Lung (tissue), 12 donors: ENCODE data around the gene NCKAP5L. TPM values are rescaled to one million over a fixed set of nuclear protein-coding genes. Genes with fewer than 3 reads are reported as not detected.

ENCODE experiments used
- ATAC-seq: fragments of 200-7000 bp; cut with Tn5 transposase; one replicate; pipeline ENCODE4 v1.9.1; 2020; ENCODE audit warnings: moderate number of reproducible peaks; ENCODE audit not compliant: insufficient read depth, low FRiP score
- DNase-seq, 3 donors: peaks; one replicate each; pipeline ENCODE4 v3.0.0-alpha.2; 2013 to 2017
- H3K27ac ChIP-seq, 2 donors: one replicate each; pipeline ENCODE4 v1.5.1; 2013; ENCODE audit warnings: mild to moderate bottlenecking in 2 of 2, moderate library complexity in 2 of 2, control low read depth in 1 of 2, inconsistent platforms in 1 of 2, low read depth in 1 of 2, low read length in 1 of 2
- H3K27me3 ChIP-seq, 3 donors: one replicate each; pipeline ENCODE4 v1.5.1; 2013; ENCODE audit warnings: low read length in 2 of 3; ENCODE audit not compliant: control insufficient read depth in 3 of 3, insufficient read depth in 3 of 3
- H3K36me3 ChIP-seq, 4 donors: one replicate each; pipeline ENCODE4 v1.5.1; 2013; ENCODE audit warnings: low read length in 4 of 4, mild to moderate bottlenecking in 1 of 4, moderate library complexity in 1 of 4; ENCODE audit not compliant: control insufficient read depth in 4 of 4, insufficient read depth in 4 of 4
- H3K4me1 ChIP-seq, 5 donors: one replicate each; pipeline ENCODE4 v1.5.1; 2013; ENCODE audit warnings: low read length in 5 of 5, mild to moderate bottlenecking in 2 of 5, moderate library complexity in 1 of 5; ENCODE audit not compliant: control insufficient read depth in 5 of 5, insufficient read depth in 5 of 5
- H3K4me3 ChIP-seq: one replicate; pipeline ENCODE4 v1.5.1; 2013; ENCODE audit warnings: mild to moderate bottlenecking, control low read depth, moderate library complexity
- H3K9ac ChIP-seq, 2 donors: one replicate each; pipeline ENCODE4 v1.5.1; 2013; ENCODE audit warnings: low read length in 2 of 2, control low read depth in 1 of 2; ENCODE audit not compliant: insufficient read depth in 1 of 2
- H3K9me3 ChIP-seq, 4 donors: one replicate each; pipeline ENCODE4 v1.5.1; 2013; ENCODE audit warnings: low read length in 3 of 4, mild to moderate bottlenecking in 1 of 4, moderate library complexity in 1 of 4; ENCODE audit not compliant: control insufficient read depth in 4 of 4, insufficient read depth in 3 of 4
- WGBS, 2 donors: extraction: QIAGEN DNeasy Blood & Tissue Kit; methylation state at CpG; one replicate each; pipeline ENCODE4 v1.1.7; 2013; 5-methylcytosine and 5-hydroxymethylcytosine counted together
- polyA plus RNA-seq, 2 donors: library from polyadenylated mRNA; stranded (reverse); fragments of 200-250 nt; gene quantifications; one replicate each; pipeline ENCODE4 v1.2.1, GENCODE V29; 2013
- total RNA-seq, 2 donors: library from RNA; depleted of rRNA in 1 of 2; stranded (reverse); fragments of >200 nt in 1 of 2; gene quantifications; one replicate each; pipeline ENCODE4 v1.2.1, GENCODE V29; 2014 to 2021
- TF ChIP-seq, protein P1 (sequence below): IDR thresholded peaks from 2 replicates; pipeline ENCODE4 v1.5.1; 2012; ENCODE audit warnings: mild to moderate bottlenecking; ENCODE audit errors: control extremely low read depth, extremely low read depth
- donor health status: control.
- donor health status: control.
- donor health status: Bipolar disorder and iron deficiency.
- donor health status: healthy.
- donor health status: DM: yes; HTN: yes; CAD: no.

NCKAP5L gene
- total and polyA plus RNA-seq, 4 donors: 15.7 to 30.8 (median 20.1) TPM

DNA sequence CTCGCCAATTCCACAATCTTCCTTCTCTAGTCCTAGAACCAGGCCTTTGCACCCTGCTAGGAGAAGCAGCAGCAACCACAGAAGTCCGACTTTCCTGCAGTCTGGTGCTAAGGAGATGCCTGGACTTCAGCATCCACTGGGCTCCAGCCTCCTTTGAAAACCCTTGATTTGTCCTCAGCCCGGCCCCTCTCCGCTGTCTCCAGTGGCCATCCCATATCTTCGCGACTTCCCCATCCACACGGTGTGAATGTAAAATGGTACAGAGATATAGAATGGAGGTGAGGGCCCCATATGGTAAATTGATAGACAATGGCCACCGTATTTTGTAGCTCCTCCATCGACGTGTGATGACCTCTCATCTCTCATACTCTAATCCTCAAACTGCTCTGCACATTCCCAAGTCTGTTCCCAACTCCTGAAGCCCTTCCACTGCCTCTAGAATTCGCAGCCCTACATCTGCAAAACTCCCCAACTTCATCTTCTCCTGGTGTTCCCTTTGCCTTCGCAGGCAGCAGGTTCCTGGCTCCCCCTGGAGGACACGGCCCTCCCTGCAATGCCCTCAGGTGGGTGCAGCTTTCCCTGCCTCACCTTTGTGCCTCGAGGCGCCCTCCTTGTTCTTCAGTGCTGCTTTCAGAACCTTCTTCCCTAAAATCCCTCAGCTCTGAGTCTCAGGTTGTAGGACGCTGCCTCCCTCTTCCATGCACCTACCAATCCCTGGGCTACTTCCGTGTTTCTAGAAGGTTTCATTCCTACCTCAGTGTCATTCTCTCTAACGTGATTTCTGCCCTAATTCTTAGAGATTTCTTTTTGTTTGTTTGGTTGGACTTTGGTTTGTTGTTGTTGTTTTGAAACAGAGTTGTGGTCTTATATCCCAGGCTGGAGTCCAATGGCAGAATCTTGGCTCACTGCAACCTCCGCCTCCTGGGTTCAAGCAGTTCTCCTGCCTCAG is 50.1 kb downstream of the NCKAP5L start:
- 55 to 58% methylated on average over 19 of the region's 19 CpGs for WGBS, 2 donors
- TF ChIP-seq, protein P1, sequence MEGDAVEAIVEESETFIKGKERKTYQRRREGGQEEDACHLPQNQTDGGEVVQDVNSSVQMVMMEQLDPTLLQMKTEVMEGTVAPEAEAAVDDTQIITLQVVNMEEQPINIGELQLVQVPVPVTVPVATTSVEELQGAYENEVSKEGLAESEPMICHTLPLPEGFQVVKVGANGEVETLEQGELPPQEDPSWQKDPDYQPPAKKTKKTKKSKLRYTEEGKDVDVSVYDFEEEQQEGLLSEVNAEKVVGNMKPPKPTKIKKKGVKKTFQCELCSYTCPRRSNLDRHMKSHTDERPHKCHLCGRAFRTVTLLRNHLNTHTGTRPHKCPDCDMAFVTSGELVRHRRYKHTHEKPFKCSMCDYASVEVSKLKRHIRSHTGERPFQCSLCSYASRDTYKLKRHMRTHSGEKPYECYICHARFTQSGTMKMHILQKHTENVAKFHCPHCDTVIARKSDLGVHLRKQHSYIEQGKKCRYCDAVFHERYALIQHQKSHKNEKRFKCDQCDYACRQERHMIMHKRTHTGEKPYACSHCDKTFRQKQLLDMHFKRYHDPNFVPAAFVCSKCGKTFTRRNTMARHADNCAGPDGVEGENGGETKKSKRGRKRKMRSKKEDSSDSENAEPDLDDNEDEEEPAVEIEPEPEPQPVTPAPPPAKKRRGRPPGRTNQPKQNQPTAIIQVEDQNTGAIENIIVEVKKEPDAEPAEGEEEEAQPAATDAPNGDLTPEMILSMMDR: peak; percentile 66
- peaks cover 0 to 6% (median 3%) of the 10 kb centered on the region in 3 donors for H3K27me3 ChIP-seq
- H3K9ac ChIP-seq: no peak overlapping the region
- ATAC-seq (no peak), DNase-seq (peak in 1 of 3 donors; percentile 32)
- H3K4me3 ChIP-seq: no peak overlapping the region
- no peaks in the 10 kb centered on the region for H3K36me3 ChIP-seq
- H3K4me1 ChIP-seq: peaks cover 0 to 2% (median 0%) of the 10 kb centered on the region in 5 donors
- no peak overlapping the region for H3K27ac ChIP-seq
- H3K9me3 ChIP-seq: no peaks in the 10 kb centered on the region

DNA sequence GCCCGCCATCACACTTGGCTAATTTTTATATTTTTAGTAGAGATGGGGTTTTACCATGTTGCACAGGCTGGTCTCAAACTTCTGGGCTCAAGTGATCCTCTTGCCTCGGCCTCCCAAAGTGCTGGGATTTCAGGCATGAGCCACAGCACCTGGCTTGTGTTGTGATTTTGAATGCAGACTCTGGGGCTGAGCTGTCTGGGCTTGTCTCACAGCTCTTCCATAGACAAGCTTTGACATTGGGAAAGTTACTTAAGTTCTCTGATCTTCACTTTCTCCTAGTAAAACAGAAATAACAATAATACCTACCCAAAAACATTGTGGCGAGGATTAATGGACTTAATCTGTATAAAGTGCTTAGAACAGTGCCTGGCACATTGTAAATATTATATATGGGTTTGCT is 50.9 kb downstream of the NCKAP5L start:
- Histone ChIP-seq H3K4me1 (peaks cover 0 to 2% (median 0%) of the 10 kb centered on the region in 5 donors), H3K4me3 (no peak overlapping the region), H3K27ac (no peak overlapping the region), H3K9ac (no peak overlapping the region), H3K9me3 (no peaks in the 10 kb centered on the region), H3K27me3 (peaks cover 0 to 6% (median 3%) of the 10 kb centered on the region in 3 donors), H3K36me3 (no peaks in the 10 kb centered on the region)
- ATAC-seq (no peak), DNase-seq (no peak)
- WGBS, 2 donors: 88 to 98% methylated on average over 3 of the region's 3 CpGs
- TF ChIP-seq, protein P1: no peak

DNA sequence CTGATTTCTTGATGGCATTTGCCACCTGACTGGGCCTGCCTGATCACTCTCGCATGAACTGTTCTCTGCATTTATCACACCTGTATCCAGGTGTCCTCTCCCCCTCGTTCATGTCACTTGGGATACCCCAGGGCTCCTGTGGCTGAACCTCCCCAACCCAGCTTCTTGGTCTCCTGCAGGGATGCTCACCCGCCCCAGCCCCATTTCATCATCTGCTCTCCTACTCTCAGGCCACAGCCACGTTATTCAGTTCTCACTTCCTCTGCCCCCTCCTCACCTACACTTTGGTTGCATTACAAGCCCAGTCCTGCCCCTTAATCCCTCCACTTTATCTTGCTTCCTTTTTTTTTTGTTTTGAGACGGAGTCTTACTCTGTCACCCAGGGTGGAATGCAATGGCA is 51.4 kb downstream of the NCKAP5L start:
- no peak overlapping the region for H3K4me3 ChIP-seq
- H3K9ac ChIP-seq: no peak overlapping the region
- no peak for ATAC-seq
- no peaks in the 10 kb centered on the region for H3K36me3 ChIP-seq
- H3K27ac ChIP-seq: no peak overlapping the region
- H3K9me3 ChIP-seq: no peaks in the 10 kb centered on the region
- H3K4me1 ChIP-seq: peaks cover 0 to 2% (median 0%) of the 10 kb centered on the region in 5 donors
- H3K27me3 ChIP-seq: peaks cover 0 to 6% (median 3%) of the 10 kb centered on the region in 3 donors
- WGBS, 2 donors: 45 to 76% methylated on average over 5 of the region's 5 CpGs
- TF ChIP-seq, protein P1: no peak
- no peak for DNase-seq
